DND-41 (cell line): Measurements from ENCODE around the gene NUFIP2.

Experiments used
- ATAC-seq: fragments of 200-7000 bp; cut with Tn5 transposase; 3 replicates; pipeline ENCODE4 v1.9.1; 2021; ENCODE audit warnings: low read depth; ENCODE audit not compliant: insufficient read depth
- DNase-seq: peaks from one replicate; pipeline ENCODE4 v3.0.0-alpha.2; 2020
- H2AFZ ChIP-seq: 2 replicates; pipeline ENCODE4 v1.6.0; 2012; ENCODE audit warnings: low read depth, low read length
- H3K27ac ChIP-seq: 2 replicates; pipeline ENCODE4 v1.5.1; 2012; ENCODE audit warnings: low read length, inconsistent platforms
- H3K27me3 ChIP-seq: fragments of 200-600 bp; sonication (generic); 2 replicates; pipeline ENCODE4 v1.6.0; 2012; ENCODE audit warnings: low read length, mild to moderate bottlenecking, inconsistent platforms; ENCODE audit not compliant: insufficient read depth, poor library complexity
- H3K36me3 ChIP-seq: 2 replicates; pipeline ENCODE4 v1.5.1; 2012; ENCODE audit warnings: low read length, inconsistent platforms; ENCODE audit not compliant: insufficient read depth
- H3K4me1 ChIP-seq: 2 replicates; pipeline ENCODE4 v1.5.1; 2012; ENCODE audit warnings: mild to moderate bottlenecking, low read length; ENCODE audit not compliant: insufficient read depth
- H3K4me2 ChIP-seq: 2 replicates; pipeline ENCODE4 v1.6.0; 2012; ENCODE audit warnings: mild to moderate bottlenecking, moderate library complexity, low read length, inconsistent platforms; ENCODE audit not compliant: insufficient read depth
- H3K4me3 ChIP-seq, 2 experiments: fragments of 200-600 bp in 1 of 2; shearing (Covaris generic) in 1 of 2; 2 replicates each; pipeline ENCODE4 v1.5.1; 2012 to 2016; ENCODE audit warnings: inconsistent platforms in 2 of 2, low read length in 2 of 2, mild to moderate bottlenecking in 2 of 2, low read depth in 1 of 2, moderate library complexity in 1 of 2
- H3K79me2 ChIP-seq: 2 replicates; pipeline ENCODE4 v1.6.0; 2012; ENCODE audit warnings: low read length, inconsistent platforms; ENCODE audit not compliant: insufficient read depth
- H3K9ac ChIP-seq: 2 replicates; pipeline ENCODE4 v1.6.0; 2012; ENCODE audit warnings: low read depth, mild to moderate bottlenecking, inconsistent platforms, low read length, moderate library complexity
- H3K9me3 ChIP-seq: 2 replicates; pipeline ENCODE4 v1.5.1; 2012; ENCODE audit warnings: low read length, moderate library complexity, mild to moderate bottlenecking, inconsistent platforms; ENCODE audit not compliant: insufficient read depth, severe bottlenecking
- H4K20me1 ChIP-seq: 2 replicates; pipeline ENCODE4 v1.6.0; 2012; ENCODE audit warnings: low read length; ENCODE audit not compliant: insufficient read depth
- EZH2 ChIP-seq: IDR thresholded peaks from 3 replicates; pipeline ENCODE4 v1.6.1; 2012; ENCODE audit warnings: borderline replicate concordance, low read depth, mild to moderate bottlenecking, moderate library complexity, low read length, inconsistent platforms; ENCODE audit not compliant: severe bottlenecking
- TF ChIP-seq, protein P1 (sequence below): IDR thresholded peaks from 2 replicates; pipeline ENCODE4 v1.5.1; 2012; ENCODE audit warnings: borderline replicate concordance, low read length, moderate library complexity, mild to moderate bottlenecking; ENCODE audit not compliant: poor library complexity, severe bottlenecking; ENCODE audit errors: extremely low read depth

Gene NUFIP2

DNA sequence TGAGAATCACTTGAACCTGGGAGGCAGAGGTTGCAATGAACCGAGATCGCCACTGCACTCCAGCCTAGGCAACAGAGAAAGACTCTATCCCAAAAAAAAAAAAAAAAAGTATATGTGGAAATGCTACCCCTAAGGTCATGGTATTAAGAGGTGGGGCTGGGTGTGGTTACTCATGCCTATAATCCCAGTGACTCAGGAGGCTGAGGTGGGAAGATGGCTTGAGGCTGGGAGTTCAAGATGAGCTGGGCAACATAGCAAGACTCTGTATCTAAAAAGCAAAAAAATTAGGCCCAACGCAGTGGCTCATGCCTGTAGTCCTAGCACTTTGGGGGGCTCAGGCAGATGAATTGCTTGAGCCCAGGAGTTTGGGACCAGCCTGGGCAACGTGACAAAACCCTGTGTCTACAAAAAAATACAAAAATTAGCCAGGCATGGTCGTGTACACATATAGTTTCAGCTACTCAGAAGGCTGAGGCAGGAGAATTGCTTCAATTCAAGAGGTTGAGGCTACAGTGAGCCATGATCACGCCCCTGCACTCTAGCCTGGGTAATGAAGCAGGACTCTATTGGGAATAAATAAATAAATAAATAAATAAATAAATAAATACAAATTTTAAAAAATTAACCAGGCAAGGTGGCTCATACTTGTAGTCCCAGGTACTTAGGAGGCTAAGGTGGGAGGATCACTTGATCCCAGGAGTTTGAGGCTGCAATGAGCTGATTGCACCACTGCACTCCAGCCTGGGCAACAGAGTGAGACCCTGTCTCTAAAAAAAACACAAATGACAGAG, 32.3 kb upstream of the NUFIP2 start:
- DNase-seq = no peak
- Histone ChIP-seq H3K79me2 (no peaks in the 10 kb centered on the region), H3K4me3 (no peak overlapping the region), H3K9ac (no peak overlapping the region), H3K36me3 (no peaks in the 10 kb centered on the region), H3K27ac (no peak overlapping the region), H3K4me2 (no peak overlapping the region), H3K9me3 (no peaks in the 10 kb centered on the region), H3K27me3 (no peaks in the 10 kb centered on the region), H2AFZ (no peak overlapping the region), H4K20me1 (no peaks in the 10 kb centered on the region), H3K4me1 (no peaks in the 10 kb centered on the region)
- TF ChIP-seq, protein P1, sequence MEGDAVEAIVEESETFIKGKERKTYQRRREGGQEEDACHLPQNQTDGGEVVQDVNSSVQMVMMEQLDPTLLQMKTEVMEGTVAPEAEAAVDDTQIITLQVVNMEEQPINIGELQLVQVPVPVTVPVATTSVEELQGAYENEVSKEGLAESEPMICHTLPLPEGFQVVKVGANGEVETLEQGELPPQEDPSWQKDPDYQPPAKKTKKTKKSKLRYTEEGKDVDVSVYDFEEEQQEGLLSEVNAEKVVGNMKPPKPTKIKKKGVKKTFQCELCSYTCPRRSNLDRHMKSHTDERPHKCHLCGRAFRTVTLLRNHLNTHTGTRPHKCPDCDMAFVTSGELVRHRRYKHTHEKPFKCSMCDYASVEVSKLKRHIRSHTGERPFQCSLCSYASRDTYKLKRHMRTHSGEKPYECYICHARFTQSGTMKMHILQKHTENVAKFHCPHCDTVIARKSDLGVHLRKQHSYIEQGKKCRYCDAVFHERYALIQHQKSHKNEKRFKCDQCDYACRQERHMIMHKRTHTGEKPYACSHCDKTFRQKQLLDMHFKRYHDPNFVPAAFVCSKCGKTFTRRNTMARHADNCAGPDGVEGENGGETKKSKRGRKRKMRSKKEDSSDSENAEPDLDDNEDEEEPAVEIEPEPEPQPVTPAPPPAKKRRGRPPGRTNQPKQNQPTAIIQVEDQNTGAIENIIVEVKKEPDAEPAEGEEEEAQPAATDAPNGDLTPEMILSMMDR = no peak
- no peak for TF ChIP-seq EZH2
- ATAC-seq = no peak

DNA sequence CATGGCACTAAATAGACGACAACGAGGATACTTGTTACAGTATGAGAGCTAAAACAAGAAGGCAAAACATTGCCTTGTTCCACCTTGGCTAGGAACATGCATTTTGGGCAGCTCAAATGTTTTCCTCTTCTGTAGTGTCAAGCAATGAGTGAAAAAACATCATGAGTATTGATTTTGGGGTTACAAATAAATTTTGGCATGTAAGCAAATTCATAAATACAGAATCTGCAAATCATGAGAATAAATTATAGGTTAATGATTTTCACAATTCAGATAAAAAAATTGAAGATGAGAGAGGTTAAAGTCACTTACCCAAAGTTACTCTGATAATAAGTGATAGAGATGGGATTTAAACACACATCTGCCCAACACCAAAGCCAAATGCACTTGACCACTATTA, 28.4 kb upstream of the NUFIP2 start:
- H3K4me3 ChIP-seq = no peak overlapping the region
- no peak overlapping the region for H3K9ac ChIP-seq
- DNase-seq (no peak), ATAC-seq (no peak)
- H3K36me3 ChIP-seq = no peaks in the 10 kb centered on the region
- H3K79me2 ChIP-seq = no peaks in the 10 kb centered on the region
- no peak overlapping the region for H2AFZ ChIP-seq
- H3K4me2 ChIP-seq = no peak overlapping the region
- H3K4me1 ChIP-seq = no peaks in the 10 kb centered on the region
- no peak for TF ChIP-seq EZH2
- TF ChIP-seq, protein P1 = no peak
- H3K9me3 ChIP-seq = no peaks in the 10 kb centered on the region
- no peak overlapping the region for H3K27ac ChIP-seq
- no peaks in the 10 kb centered on the region for H4K20me1 ChIP-seq
- no peaks in the 10 kb centered on the region for H3K27me3 ChIP-seq

DNA sequence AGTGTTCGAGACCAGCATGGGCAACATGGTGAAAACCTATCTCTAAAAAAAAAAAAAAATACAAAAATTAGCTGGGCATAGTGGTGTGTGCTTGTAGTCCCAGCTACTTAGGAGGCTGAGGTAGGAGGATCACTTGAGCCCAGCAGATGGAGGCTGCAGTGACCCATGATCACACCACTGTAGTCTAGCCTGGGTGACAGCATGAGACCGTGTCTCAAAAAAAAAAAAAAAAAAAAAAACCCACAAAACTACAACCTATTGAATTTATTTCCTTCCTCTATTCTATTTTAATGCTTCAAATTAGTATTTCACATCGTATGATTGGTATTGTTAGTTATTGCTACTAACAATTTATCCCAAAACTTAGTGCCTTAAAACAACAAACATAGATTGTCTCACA, 9.4 kb upstream of the NUFIP2 start:
- H3K36me3 ChIP-seq = no peaks in the 10 kb centered on the region
- H3K27ac ChIP-seq = no peak overlapping the region
- no peaks in the 10 kb centered on the region for H3K79me2 ChIP-seq
- H3K27me3 ChIP-seq = no peaks in the 10 kb centered on the region
- ATAC-seq (no peak), DNase-seq (no peak)
- no peak overlapping the region for H3K4me3 ChIP-seq
- TF ChIP-seq, protein P1 = no peak
- TF ChIP-seq EZH2 = no peak
- H2AFZ ChIP-seq = no peak overlapping the region
- H4K20me1 ChIP-seq = no peaks in the 10 kb centered on the region
- no peak overlapping the region for H3K9ac ChIP-seq
- no peaks in the 10 kb centered on the region for H3K4me1 ChIP-seq
- H3K9me3 ChIP-seq = no peaks in the 10 kb centered on the region
- H3K4me2 ChIP-seq = no peak overlapping the region

DNA sequence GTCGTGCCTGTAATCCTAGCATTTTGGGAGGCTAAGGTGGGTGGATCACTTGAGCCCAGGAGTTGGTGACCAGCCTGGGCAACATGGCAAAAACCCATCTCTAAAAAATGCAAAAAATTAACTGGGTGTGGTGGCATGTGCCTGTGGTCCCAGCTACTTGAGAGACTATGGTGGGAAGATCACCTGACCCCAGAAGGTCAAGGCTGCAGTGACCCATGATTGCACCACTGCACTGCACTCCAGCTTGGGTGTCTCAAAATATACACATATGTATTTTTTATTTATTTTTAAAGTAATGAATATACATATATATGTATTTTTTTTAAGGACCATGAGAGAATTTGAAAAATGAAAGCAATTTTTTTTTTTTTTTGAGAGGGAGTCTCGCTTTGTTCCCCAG, 5.1 kb upstream of the NUFIP2 start:
- no peaks in the 10 kb centered on the region for H3K9me3 ChIP-seq
- H3K79me2 ChIP-seq = peaks cover 8% of the 10 kb centered on the region
- H3K9ac ChIP-seq = no peak overlapping the region
- no peak for DNase-seq
- H3K36me3 ChIP-seq = no peaks in the 10 kb centered on the region
- no peak overlapping the region for H3K4me3 ChIP-seq
- H2AFZ ChIP-seq = no peak overlapping the region
- H3K4me2 ChIP-seq = no peak overlapping the region
- peaks cover 10% of the 10 kb centered on the region for H3K4me1 ChIP-seq
- TF ChIP-seq EZH2 = no peak
- TF ChIP-seq, protein P1 = no peak
- H3K27ac ChIP-seq = no peak overlapping the region
- ATAC-seq = no peak
- H3K27me3 ChIP-seq = no peaks in the 10 kb centered on the region
- H4K20me1 ChIP-seq = no peaks in the 10 kb centered on the region
